Activated CD8-positive, alpha-beta memory T cell treated with anti-CD3 and anti-CD28 coated beads, Interleukin-2, amount 50 U/mL, for 24 hours (primary cell): ENCODE data around the gene COL23A1.
"Not testable (repeated sequence)": the region's sequence is repeated elsewhere in the genome, so short reads cannot be mapped to it uniquely, and the experiment has no call there.

Experiments used
- DNase-seq: peaks from one replicate; pipeline ENCODE4 v3.0.0-alpha.2; 2020; ENCODE audit errors: extremely low read depth

COL23A1 gene

GRCh38 chr5:178265746-178266145 lies 324.4 kb downstream of the COL23A1 start:
- no peak for DNase-seq

DNA sequence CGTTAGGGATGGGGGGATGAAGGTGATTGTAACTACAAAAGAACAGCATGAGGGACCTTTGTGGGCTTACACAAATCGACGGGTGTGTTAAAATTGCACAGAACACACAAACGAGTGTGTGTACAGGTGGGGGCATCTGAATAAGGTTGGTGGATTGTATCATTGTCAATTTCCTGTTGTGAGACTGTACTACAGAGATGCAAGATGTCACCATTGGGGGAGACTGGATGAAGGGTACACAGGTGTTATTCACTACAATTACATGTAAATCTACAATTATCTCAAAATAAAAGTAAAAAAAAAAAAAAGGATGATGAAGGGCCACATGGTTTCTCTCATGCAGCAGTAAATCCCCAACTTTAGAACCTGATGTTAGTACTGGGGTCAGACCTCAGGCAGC lies 326.1 kb downstream of the COL23A1 start:
- no peak for DNase-seq

DNA sequence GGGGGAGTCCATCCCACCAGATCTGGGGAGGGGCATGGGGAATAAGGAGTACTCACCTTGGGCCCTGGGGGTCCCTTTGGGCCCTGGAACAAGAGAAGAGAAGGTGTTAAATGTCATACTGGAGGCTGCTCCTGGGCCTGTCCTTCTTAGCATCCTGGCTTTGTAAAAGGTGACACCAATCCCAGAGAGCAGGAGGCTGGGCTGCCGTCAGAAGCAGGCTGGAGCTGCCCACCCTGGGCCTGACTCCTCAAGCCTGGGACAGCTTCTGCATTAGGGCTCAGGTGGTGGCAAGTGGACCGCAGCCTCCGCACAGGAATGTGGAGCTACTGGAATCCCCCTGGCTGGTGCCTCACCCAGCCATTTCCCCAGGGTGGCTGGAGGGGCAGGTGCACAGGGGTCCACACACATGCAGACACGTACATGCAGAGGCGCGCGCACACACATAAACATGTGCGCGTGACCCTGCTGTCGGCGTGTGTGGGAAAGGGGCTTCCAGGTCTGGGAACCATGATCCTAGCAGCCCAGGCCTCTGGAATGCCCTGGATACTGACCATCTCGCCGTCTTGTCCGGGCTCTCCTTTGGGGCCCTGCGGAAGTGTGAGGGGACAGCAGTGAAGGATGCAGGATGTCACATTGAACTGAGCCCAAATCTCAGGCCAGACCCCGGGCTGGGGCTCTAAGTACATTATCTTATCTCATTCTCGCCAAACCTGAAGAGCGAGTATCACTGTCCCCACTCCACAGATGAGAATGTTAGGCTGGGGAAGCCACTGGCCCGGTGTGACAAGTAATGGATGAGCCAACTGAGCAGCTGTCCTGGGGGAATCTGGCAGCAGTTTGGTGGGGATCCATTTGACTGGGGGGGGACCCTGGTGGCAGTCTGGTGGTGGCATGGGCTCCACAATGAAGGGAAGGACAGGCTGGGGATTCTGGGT lies 328.3 kb downstream of the COL23A1 start:
- DNase-seq: no peak

DNA sequence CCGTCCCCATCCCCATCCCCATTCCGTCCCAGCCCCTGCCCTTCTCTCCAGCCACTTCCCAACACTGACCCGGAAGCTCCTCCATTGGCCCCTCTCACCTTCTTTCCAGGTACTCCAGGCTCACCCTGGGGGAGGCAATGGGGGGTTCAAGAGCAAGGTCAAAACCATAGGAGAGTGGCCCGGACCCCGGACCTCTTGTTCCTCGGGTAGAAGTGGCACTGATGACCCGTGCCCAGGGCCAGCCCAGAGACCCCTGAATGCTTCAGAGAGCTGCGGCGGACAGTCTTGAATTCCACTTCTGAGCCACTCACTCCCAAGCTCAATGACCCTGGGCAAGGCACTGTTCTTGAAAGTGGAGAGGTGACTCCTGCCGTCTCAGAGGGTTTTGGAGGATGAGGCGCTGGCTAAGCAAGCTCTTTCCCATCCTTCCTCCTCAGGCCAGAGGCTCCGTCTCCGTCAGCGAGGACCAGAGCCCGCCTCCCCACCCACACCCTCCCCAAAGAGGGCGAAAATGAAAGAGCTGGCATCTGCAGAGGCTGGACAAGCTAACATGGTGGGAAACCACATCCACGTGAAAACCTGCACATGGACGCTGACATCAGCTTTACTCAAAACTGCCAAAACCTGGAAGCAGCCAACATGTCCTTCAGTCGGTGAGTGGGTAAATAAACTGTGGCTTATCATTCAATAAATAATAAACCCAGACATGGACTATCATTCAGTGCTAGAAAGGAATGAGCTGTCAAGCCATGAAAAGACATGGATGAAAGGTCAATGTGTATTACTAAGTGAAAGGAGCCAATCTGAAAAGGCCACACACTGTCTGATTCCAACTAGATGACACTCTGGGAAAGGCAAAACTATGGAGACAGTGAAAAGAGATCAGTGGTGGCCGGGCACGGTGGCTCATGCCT lies 330.3 kb downstream of the COL23A1 start:
- DNase-seq: no peak

- DNase-seq: no peak
These were observed 332.5 kb downstream of the COL23A1 start for GRCh38 chr5:178257650-178258049.

DNA sequence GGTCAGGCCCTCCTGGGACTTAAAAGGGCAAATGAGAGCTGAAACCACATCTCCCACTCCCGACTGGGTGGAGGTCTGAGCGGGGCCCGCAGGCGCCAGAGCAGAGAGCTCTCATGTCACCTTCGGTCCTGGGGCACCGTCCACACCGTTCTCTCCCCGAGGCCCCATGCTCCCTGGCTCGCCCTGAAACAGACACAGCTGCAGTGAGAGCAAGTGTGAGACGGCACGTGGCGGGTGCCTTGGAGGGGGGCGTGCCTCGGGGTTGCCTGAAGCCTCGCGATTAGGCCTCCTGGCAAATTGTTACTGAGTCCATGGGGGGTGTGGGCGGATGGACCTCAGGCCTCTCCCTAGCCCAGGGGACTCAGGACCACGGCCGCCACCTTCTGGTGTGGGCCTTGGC lies 333.4 kb downstream of the COL23A1 start:
- DNase-seq: no peak

GRCh38 chr5:178253632-178254031 lies 336.6 kb downstream of the COL23A1 start:
- DNase-seq: not testable (repeated sequence)

DNA sequence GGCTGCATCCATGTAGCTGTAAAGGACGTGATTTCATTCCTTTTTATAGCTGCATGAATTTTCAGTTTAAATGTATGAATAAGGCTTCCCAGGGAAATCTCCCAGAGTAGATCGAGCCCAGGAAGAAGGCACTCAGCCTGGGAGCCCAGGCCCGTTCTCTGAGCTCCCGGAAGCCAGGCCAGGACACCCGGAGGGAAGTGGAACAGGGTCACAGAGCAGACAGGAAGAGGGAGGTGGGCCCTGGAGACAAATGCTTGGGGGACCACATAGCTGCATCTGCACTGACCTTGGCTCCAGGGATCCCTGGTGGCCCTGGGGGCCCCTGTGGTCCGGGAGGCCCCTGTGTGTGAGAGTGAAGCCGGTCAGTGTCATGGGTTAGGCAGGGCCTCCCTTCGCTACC lies 337.9 kb downstream of the COL23A1 start:
- no peak for DNase-seq

DNA sequence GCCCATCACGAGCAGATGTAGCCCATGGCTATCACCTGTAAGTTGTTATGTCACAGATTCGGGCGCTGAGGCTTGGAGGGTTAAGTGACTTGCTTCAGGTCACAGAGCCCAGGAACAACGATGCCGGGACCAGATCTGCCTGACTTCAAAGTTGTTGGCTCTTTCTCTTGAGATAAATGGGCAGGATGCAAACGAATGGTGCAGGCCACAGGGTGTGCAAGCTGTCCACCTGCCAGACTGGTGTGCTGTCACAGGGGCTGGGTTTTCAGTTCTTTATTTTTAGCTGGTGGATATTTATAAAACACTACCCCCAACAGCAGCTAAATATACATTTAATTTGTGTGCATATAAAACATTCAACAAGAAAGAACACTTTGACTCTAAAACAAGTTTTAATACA lies 339.9 kb downstream of the COL23A1 start:
- no peak for DNase-seq

GRCh38 chr5:178249191-178249989 lies 340.8 kb downstream of the COL23A1 start:
- no peak for DNase-seq

- no peak for DNase-seq
These were observed 341.4 kb downstream of the COL23A1 start for GRCh38 chr5:178248750-178249149.

DNA sequence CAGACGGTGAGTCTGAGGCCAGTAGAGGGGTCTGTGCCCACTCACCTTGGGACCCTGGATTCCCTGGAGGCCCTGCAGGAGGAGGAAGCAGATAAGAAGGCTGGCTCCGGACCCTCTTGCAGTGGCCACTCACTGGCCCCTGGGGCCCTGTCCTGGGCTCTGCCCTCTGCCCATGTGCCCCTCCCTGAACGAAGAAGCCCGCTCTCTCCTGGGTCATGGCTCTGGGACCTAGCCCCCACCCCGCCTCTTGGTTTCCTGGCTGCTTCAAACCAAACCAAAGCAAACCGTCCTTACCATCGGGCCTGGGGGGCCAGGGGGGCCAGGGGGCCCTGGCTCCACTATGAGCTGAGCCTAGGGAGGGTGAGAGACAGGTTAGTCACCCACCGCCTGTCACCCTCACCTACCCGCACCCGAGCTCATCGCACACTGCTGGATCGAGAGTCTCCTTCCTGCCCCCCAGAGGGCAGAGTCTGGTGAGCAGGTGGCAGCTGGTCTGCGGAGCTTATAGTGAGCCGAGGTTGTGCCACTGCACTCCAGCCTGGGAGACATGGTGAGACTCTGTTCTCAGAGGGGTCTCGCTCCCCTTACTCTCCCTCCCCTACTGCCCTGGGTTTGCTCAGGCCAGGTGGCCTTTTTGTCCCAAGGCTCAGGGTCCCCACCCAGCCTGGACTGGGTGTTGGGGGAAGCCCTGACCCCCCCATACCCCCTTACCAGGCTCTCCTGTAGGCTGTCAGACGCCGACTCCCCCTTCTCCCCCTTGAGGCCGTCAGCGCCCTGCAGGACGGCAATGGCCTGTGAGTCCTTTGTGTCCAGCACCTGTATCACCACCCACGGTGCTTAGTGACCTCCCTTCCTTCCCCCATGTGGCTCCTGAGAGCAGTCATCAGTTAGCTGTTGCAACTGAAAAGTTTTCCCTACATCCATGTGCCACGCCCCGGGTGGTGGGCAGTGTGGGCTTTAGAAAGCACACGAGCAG lies 342.4 kb downstream of the COL23A1 start:
- no peak for DNase-seq

DNA sequence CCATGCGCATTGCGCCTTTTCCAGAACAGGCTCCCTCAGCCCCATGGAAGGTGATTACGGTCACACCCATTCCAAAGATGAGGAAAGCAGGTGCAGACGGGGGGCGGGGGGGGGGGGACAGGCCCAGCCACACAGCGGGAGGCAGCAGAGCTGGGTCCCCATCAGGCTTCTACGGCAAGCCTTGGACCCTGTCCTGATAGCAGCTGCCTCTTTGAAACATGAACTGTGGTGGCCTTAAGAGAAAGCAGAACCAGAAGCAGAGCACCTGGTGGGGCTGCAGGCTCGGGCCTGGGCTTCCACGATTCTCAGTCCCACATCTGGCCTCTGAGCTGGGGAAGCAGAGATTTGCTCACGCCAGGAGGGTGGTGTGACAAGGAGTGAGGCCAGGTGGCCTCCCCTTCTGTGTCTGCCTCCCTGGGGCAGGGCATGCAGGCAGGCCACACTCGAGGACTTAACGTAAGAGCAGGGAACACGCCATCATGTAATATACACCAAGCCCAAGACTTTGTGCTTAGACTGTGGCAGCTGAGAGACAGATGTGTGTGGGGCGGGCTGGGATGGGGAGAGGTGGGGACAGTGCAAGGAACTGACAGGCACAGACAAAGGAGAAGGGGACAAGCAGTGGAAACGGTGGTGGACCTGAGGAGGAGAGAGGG lies 343.4 kb downstream of the COL23A1 start:
- no peak for DNase-seq

- DNase-seq: no peak
These were observed 344.8 kb downstream of the COL23A1 start for GRCh38 chr5:178245389-178245788.

- DNase-seq: no peak
These were observed 345.6 kb downstream of the COL23A1 start for GRCh38 chr5:178244576-178244975.

DNA sequence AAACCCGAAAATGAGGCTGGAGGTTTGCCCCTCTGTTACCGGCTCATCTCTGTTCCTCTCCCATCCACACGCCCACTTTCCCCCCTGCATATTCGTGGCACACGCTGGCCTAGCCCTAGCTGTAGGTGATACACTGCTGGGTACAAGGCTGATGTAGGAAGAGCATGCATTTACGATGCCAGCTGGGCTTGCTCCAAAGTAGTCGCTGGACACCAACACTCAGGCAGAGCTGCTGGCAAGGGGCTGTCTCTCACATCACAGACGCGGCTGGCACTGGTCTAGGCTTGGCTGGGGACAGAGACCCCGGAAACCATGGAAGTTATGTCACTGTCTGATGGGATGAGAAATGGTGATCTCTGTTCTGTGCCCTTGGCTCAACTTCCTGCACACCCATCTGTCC lies 347.8 kb downstream of the COL23A1 start:
- no peak for DNase-seq

DNA sequence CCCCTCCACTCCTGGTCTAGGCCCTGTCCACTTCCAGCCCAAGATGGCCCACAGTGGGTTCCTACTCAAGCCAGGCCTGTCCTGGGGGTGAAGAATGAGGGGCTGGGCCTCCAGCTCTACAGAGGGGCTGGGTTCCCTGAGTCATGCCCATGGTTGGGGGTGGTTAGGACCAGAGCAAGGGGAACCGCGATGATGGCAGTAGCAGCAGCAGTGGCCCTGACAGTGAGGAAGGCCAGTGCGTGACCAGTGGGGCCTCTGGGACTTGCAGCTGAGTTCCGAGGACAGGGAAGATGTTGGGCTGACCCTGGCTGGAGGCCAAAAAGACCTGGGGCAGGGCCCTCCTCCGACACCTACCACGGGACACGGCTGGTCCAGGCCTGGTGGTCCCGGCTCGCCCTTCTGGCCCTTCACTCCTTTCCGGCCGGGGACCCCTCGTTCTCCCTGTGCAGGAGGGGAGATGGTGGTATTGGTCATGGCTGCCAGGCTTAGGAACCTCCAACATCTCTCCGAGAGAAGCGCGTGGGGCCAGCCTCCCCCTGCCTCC lies 348.4 kb downstream of the COL23A1 start:
- no peak for DNase-seq

- no peak for DNase-seq
These were observed 348.9 kb downstream of the COL23A1 start for GRCh38 chr5:178241231-178241663.

GRCh38 chr5:178240766-178241165 lies 349.4 kb downstream of the COL23A1 start:
- DNase-seq: no peak

DNA sequence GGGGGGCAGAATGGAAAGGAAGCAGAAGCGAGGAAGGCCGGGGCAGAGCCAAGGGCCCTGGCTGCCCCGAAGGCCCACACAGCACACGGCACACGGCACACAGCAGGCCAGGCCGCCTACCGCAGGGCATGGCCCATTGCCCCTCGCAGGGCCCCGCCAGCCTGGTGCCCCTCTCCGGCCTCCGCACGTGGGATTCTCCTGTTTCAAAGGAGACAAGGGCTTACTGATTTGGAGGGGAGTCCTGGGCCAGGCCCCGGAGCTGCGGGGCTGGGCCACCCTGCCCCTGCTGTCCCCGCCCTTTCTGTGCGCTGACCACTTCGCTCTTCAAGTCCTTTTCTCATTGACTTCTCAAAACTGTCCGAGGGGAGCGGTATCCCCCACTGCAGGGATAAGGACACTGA lies 349.9 kb downstream of the COL23A1 start:
- DNase-seq: no peak
